Astrocyte of the spinal cord (primary cell): ENCODE data around the gene TNS1.

Source experiments
- DNase-seq: peaks from one replicate; pipeline ENCODE4 v3.0.0; 2011; ENCODE audit warnings: low read depth, low spot score
- H3K4me3 ChIP-seq: 2 replicates; pipeline ENCODE4 v1.5.1; 2011; ENCODE audit warnings: low read depth, mild to moderate bottlenecking, low read length, moderate library complexity
- in situ Hi-C: cut with HindIII; loops from 2 replicates; pipeline ENCODE4 v1.10.0; 2017; ENCODE audit warnings: low sequenced_read_pairs
- TF ChIP-seq, protein P1 (sequence below): IDR thresholded peaks from 2 replicates; pipeline ENCODE4 v1.5.1; 2012; ENCODE audit warnings: low read depth, mild to moderate bottlenecking, low read length, inconsistent platforms

The TNS1 gene

GRCh38 chr2:217801115-217801531, 201.7 kb downstream of the TNS1 start:
- no peak for DNase-seq
- TF ChIP-seq, protein P1, sequence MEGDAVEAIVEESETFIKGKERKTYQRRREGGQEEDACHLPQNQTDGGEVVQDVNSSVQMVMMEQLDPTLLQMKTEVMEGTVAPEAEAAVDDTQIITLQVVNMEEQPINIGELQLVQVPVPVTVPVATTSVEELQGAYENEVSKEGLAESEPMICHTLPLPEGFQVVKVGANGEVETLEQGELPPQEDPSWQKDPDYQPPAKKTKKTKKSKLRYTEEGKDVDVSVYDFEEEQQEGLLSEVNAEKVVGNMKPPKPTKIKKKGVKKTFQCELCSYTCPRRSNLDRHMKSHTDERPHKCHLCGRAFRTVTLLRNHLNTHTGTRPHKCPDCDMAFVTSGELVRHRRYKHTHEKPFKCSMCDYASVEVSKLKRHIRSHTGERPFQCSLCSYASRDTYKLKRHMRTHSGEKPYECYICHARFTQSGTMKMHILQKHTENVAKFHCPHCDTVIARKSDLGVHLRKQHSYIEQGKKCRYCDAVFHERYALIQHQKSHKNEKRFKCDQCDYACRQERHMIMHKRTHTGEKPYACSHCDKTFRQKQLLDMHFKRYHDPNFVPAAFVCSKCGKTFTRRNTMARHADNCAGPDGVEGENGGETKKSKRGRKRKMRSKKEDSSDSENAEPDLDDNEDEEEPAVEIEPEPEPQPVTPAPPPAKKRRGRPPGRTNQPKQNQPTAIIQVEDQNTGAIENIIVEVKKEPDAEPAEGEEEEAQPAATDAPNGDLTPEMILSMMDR: no peak
- in situ Hi-C loops: no loop called here
- no peak overlapping the region for H3K4me3 ChIP-seq

DNA sequence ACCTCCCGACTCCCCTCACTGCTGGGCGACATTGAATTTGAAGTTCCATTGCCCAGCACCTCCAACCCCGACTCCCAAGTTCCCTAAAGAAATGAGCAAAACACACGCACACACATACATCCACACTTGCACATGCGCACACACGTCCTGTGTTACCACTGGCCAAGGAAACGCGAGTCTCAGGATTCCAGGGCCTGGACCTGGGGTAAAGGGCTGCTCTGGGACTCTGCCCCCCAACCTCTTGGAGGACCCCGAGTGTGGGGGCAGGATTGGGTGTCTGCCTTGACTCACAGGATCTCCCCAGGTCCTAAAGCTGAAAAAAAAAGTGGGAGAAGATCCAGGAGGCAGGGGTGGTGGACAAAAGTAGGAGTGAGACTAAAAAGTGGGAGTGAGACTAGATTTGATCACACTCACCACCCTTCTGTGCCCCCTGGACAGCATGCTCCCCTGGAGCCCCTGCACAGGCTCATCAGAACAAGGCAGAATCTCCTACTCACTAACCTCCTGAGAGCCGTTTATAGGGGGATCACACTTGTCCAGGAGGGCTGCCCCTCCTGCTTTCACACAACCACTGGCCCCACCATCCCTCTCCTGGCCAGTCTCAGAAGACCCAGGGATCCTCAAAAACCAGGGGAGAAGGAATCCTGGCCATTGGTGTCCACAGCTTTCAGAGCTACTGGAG, 202.2 kb downstream of the TNS1 start:
- in situ Hi-C loops: no loop called here

GRCh38 chr2:217799563-217800432, 203.0 kb downstream of the TNS1 start:
- H3K4me3 ChIP-seq: no peak overlapping the region
- TF ChIP-seq, protein P1: no peak
- no peak for DNase-seq
- in situ Hi-C loops: no loop called here

More for the DNA sequence above, 202.2 kb downstream of the TNS1 start:
- DNase-seq: no peak
- no peak overlapping the region for H3K4me3 ChIP-seq
- TF ChIP-seq, protein P1: no peak

DNA sequence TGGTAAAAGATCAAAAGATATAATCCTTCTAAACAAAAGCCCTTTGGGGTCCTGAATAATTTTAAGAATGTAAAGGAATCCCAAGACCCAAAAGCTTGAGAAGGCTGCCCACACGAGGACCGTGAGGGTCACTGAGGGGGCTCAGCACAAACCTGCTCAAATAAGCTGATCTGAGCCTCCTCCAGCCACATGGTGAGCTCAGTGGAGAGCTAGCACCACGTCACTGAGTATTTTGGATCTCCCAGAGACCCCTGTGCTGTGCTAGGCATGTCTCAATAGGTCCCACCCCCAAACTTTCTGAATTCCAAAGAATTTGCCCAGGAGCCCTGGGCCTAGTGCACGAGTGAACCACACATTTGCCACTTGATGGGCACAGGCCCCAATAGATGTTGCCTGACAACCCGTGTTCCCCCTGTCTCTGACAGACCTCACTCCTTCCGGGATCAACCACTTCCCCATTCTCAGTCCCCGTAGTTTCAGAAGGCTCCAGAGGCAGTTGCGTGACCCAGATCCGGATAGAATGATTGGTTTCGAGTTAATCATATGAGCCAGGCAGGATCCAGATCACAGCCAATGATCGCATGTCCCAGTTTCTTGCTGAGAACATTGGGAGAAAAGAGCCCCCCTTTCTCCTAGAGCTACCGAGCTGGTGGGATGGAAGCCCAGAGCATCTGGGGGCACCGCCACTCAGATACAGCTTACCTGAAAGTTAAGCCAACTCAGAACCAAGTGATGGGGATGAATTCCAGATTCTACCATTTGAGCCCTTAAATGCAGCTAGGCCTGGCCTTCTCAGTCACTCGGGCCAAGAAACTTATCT, 203.8 kb downstream of the TNS1 start:
- no peak for DNase-seq
- no peak overlapping the region for H3K4me3 ChIP-seq
- TF ChIP-seq, protein P1: no peak
- in situ Hi-C loops: no loop called here

DNA sequence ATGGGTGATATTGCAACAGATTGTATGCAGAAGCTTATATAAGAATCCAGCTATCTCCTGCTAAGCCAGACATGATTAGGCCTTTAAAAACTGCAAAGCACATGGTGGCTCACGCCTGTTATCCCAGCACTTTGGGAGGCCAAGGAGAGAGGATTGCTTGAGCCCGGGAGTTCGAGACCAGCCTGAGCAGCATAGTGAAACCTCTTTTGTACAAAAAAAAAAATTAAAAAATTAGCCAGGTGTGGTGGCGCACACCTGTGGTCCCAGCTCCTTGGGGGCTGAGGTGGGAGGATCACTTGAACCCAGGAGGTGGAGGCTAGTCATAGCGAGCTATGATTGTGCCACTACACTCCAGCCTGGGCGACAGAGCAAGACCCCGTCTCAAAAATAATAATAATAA, 204.6 kb downstream of the TNS1 start:
- TF ChIP-seq, protein P1: no peak
- DNase-seq: no peak
- H3K4me3 ChIP-seq: no peak overlapping the region
- in situ Hi-C loops: no loop called here

- in situ Hi-C loops: no loop called here
- DNase-seq: no peak
These were observed 205.1 kb downstream of the TNS1 start for GRCh38 chr2:217797661-217798069.

More at GRCh38 chr2:217797661-217798069, 205.1 kb downstream of the TNS1 start:
- no peak overlapping the region for H3K4me3 ChIP-seq
- TF ChIP-seq, protein P1: no peak
